Stomach (tissue), 9 donors: ENCODE data around the gene TMEM109. TPM values are rescaled to one million over a fixed set of nuclear protein-coding genes. Genes with fewer than 3 reads are reported as not detected.
"Not testable (repeated sequence)": the region's sequence is repeated elsewhere in the genome, so short reads cannot be mapped to it uniquely, and the experiment has no call there.

ENCODE experiments used
- DNase-seq, 2 donors: peaks; one replicate each; pipeline versions ENCODE4 v3.0.0 to v3.0.0-alpha.2; 2013 to 2019
- H3K27ac ChIP-seq, 5 donors: fragments of 200-600 bp in 4 of 5; sonication (generic) in 4 of 5; one replicate each; pipeline ENCODE4 v1.5.1; 2013 to 2019; ENCODE audit warnings: mild to moderate bottlenecking in 1 of 5, moderate library complexity in 1 of 5
- H3K27me3 ChIP-seq, 3 donors: fragments of 200-600 bp; sonication (generic); one replicate each; pipeline ENCODE4 v1.5.1; 2017 to 2019; ENCODE audit warnings: mixed run types in 1 of 3
- H3K36me3 ChIP-seq, 4 donors: fragments of 200-600 bp; sonication (generic); 1 replicate in 3 of 4; 2 replicates in 1 of 4; pipeline ENCODE4 v1.5.1; 2016 to 2019
- H3K4me1 ChIP-seq, 4 donors: fragments of 200-600 bp; sonication (generic); one replicate each; pipeline ENCODE4 v1.5.1; 2016 to 2019
- H3K4me3 ChIP-seq, 4 donors: fragments of 200-600 bp; sonication (generic) in 3 of 4; one replicate each; pipeline ENCODE4 v1.5.1; 2016 to 2019; ENCODE audit warnings: mild to moderate bottlenecking in 1 of 4
- H3K9me3 ChIP-seq, 4 donors: fragments of 200-600 bp; sonication (generic); one replicate each; pipeline ENCODE4 v1.5.1; 2016 to 2019
- EP300 ChIP-seq: sonication (generic); formaldehyde crosslinking; IDR thresholded peaks from one replicate; pipeline ENCODE4 v1.6.1; 2017; ENCODE audit warnings: antibody characterized with exemption
- POLR2A ChIP-seq, 4 donors: fragments of 450-650 bp; IDR thresholded peaks; one replicate each; pipeline ENCODE4 v1.6.1; 2016; ENCODE audit warnings: antibody characterized with exemption in 4 of 4, control low read depth in 2 of 4, mild to moderate bottlenecking in 1 of 4, moderate library complexity in 1 of 4
- POLR2AphosphoS5 ChIP-seq, 3 donors: sonication (generic); formaldehyde crosslinking; IDR thresholded peaks; one replicate each; pipeline ENCODE4 v1.6.1; 2016; ENCODE audit warnings: antibody characterized with exemption in 3 of 3
- WGBS, 5 donors: extraction: QIAGEN DNeasy Blood & Tissue Kit in 3 of 5; methylation state at CpG; one replicate each; pipeline versions ENCODE4 v1.1.5 to v1.1.7; 2013 to 2018; 5-methylcytosine and 5-hydroxymethylcytosine counted together
- intact Hi-C: fragments of 100-400 bp; cut with DNase I; formaldehyde crosslinking; loops from one replicate; pipeline ENCODE4 v1.15.1; 2023; ENCODE audit warnings: low total_unique reads
- polyA plus RNA-seq, 3 donors: library from polyadenylated mRNA; stranded (reverse); fragments of 200-250 nt; gene quantifications; one replicate each; pipeline ENCODE4 v1.2.3, GENCODE V29; 2013
- total RNA-seq, 5 donors: library from RNA; depleted of rRNA; stranded (reverse); fragments of >200 nt; gene quantifications; one replicate each; pipeline versions ENCODE4 v1.1.0 to v1.2.3, GENCODE V29; 2014 to 2016
- TF ChIP-seq, protein P1 (sequence below), 7 experiments: fragments of 450-650 bp in 4 of 7; fragments of 200-600 bp in 3 of 7; sonication (generic) in 3 of 7; IDR thresholded peaks; one replicate each; pipeline ENCODE4 v1.5.1; 2016 to 2019; ENCODE audit warnings: antibody characterized with exemption in 7 of 7, control low read depth in 2 of 7, mild to moderate bottlenecking in 1 of 7
- donor health status: healthy with polysubstance abuse.
- donor health status: Bipolar disorder and iron deficiency.
- donor health status: healthy.

TMEM109 gene
- total and polyA plus RNA-seq, 8 donors = 27.4 to 122 (median 65.4) TPM

DNA sequence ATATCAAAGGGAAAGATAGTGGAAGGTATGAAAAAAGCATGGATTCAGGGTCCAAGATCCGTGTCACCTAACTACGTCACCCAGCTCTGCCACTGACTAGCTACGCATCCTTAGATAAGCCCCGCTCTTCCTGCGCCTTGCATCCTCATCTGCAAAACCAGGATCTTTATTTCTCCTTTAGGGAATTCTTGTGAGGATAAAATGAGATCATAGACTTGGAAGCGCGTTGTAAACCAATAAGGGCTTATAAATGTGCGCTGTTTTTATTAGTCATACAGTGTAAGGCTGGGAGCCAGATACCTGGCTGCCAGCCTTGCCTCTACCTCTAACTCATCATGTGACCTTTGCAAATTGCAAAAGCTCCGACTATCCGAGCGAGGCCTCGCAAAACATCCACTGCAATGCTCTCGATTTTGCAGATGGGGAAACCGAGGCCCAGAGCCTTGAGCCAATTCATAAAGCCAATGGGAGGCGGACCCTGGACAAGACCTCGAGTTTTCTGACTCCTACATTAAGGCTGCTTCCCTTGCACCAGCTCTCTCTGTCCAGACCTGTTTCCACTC, 8.3 kb upstream of the TMEM109 start:
- TF ChIP-seq POLR2AphosphoS5 (IDR thresholded peaks at IDR 0.05) (no peak), EP300 (no peak), POLR2A (IDR thresholded peaks at IDR 0.05) (no peak)
- TF ChIP-seq, protein P1, sequence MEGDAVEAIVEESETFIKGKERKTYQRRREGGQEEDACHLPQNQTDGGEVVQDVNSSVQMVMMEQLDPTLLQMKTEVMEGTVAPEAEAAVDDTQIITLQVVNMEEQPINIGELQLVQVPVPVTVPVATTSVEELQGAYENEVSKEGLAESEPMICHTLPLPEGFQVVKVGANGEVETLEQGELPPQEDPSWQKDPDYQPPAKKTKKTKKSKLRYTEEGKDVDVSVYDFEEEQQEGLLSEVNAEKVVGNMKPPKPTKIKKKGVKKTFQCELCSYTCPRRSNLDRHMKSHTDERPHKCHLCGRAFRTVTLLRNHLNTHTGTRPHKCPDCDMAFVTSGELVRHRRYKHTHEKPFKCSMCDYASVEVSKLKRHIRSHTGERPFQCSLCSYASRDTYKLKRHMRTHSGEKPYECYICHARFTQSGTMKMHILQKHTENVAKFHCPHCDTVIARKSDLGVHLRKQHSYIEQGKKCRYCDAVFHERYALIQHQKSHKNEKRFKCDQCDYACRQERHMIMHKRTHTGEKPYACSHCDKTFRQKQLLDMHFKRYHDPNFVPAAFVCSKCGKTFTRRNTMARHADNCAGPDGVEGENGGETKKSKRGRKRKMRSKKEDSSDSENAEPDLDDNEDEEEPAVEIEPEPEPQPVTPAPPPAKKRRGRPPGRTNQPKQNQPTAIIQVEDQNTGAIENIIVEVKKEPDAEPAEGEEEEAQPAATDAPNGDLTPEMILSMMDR (IDR thresholded peaks at IDR 0.05) = no peak
- H3K4me3 ChIP-seq = peak overlapping the region; percentile 66 to 98 (median 83)
- peaks cover 31 to 33% (median 32%) of the 10 kb centered on the region in 4 donors for H3K36me3 ChIP-seq
- H3K9me3 ChIP-seq = no peaks in the 10 kb centered on the region
- H3K27me3 ChIP-seq = no peaks in the 10 kb centered on the region
- intact Hi-C loops = no loop called here
- 2 to 4% (median 3%) methylated on average over 16 of the region's 16 CpGs for whole genome bisulfite sequencing, 5 donors
- DNase-seq = peak in 1 of 2 donors; percentile 51
- peaks cover 19 to 37% (median 34%) of the 10 kb centered on the region in 4 donors for H3K4me1 ChIP-seq
- peak overlapping the region; percentile 93 to 96 (median 94) for H3K27ac ChIP-seq

DNA sequence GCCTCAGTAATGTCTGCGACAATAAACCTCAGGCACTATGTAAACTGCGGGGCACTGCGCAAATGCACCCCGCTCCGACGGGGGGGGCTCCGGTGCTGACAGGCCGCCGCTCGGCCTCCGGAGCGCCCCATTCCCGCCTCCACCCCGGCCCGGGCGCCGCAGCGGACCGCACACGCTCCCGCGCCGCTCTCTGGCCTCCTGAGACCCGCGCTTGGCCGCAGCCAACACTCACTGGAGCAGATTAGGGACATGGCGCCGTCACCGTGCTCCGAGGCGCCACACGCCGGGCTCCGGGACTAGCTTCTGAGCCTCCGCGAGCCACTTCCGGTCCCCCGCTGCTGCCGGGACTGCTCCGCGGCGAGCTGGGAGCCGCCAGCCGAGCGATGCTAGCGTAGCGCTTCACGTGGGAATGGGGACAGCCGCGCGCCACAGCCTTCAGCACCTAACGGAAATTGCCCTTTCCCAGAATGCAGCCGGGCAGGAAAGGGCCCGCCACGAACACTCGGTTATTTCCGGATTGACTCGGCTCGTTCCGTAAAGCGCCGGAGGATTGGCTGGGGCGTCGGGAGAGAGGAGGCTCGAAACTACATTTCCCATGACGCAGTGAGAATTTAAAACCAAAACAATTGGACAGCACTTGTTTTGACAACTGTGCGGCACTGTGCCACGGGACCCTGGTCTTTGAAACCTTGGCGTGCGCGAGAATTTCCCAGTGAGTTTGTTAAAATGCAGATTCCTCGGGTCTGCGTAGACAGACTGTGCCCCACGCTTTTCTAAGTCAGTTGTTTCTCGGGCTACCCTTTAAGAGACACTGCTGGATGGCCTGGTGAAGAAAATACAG, 7.6 kb upstream of the TMEM109 start, which contains the start of gene PRPF19:
Gene PRPF19 (minus strand): TSS at position 454 of the 841 bp plus-strand sequence. CDS start 203 bp downstream, at position 251.
- intact Hi-C loops = no loop called here

DNA sequence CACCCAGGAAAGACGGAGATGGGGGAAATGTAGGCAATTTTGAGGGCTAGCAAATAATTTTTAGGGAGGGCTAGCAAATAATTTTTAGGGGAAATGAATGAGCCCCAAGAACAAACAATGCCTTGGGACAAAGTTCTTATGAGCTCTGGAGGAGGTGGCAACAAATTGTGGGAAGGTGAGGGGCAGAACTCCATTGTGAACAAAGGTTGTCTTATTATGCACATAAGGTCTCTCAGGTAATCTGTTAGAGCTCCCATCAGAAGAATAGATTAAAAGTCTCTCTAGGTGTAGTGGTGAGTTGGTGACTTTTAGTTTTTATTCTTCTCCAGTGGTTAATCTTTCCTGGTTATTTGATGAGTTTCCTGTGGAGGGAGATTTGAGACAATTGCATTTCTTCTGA, 5.2 kb upstream of the TMEM109 start:
- H3K4me1 ChIP-seq = peaks cover 30 to 43% (median 41%) of the 10 kb centered on the region in 4 donors
- no peak overlapping the region for H3K4me3 ChIP-seq
- no peaks in the 10 kb centered on the region for H3K9me3 ChIP-seq
- peaks cover 0 to under 1% (median under 1%) of the 10 kb centered on the region in 4 donors for H3K36me3 ChIP-seq
- TF ChIP-seq EP300 (no peak), POLR2AphosphoS5 (IDR thresholded peaks at IDR 0.05) (no peak), POLR2A (IDR thresholded peaks at IDR 0.05) (no peak)
- TF ChIP-seq, protein P1 (IDR thresholded peaks at IDR 0.05) = no peak
- H3K27me3 ChIP-seq = no peaks in the 10 kb centered on the region
- WGBS, 5 donors = 0 to 55% (median 39%) methylated on average over 1 of the region's 1 CpG
- H3K27ac ChIP-seq = no peak overlapping the region
- intact Hi-C loops = no loop called here
- no peak for DNase-seq

More for the DNA sequence above, 7.6 kb upstream of the TMEM109 start, which contains the start of gene PRPF19:
- 0 to 1% (median 0%) methylated on average over 36 to 75 of the region's 75 CpGs for WGBS, 5 donors
- peak within 1 kb of the TSS; percentile 66 to 98 (median 83) for H3K4me3 ChIP-seq
- H3K27ac ChIP-seq = peak within 1 kb of the TSS; percentile 93 to 96 (median 94)
- DNase-seq = peak; percentile 98 to 99
- TF ChIP-seq EP300 = no peak
- peak; percentile 82 to 95 (median 86) for TF ChIP-seq POLR2AphosphoS5 (IDR thresholded peaks at IDR 0.05)
- TF ChIP-seq, protein P1 (IDR thresholded peaks at IDR 0.05) = no peak
- peak in 1 of 4 donors; percentile 25 for TF ChIP-seq POLR2A (IDR thresholded peaks at IDR 0.05)
- peaks cover 19 to 37% (median 34%) of the 10 kb centered on the region in 4 donors for H3K4me1 ChIP-seq
- no peaks in the 10 kb centered on the region for H3K9me3 ChIP-seq
- peaks cover 24 to 25% (median 25%) of the 10 kb centered on the region in 4 donors for H3K36me3 ChIP-seq
- H3K27me3 ChIP-seq = no peaks in the 10 kb centered on the region

DNA sequence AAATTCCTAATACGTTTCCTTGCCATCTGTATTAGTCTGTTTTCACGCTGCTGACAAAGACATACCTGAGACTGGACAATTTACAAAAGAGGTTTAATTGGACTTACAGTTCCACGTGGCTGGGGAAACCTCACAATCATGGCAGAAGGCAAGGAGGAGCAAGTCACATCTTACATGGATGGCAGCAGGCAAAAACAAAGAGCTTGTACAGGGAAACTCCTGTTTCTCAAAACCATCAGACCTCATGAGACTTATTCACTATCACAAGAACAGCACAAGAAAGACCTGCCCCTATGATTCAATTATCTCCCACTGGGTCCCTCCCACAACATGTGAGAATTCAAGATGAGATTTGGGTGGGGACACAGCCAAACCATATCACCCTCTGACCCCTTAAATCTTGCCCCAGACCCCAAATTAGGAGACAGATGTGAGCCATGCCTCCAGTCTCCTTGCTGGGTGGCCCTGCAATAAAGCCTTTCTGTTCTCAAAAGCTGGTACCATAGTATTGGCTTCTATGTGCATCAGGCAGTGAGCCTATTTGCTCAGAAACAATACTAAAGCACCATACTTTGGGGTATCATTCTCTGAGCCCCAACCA, 4.2 kb upstream of the TMEM109 start:
- peaks cover 20 to 40% (median 38%) of the 10 kb centered on the region in 4 donors for H3K4me1 ChIP-seq
- H3K9me3 ChIP-seq, intact Hi-C loops, H3K27ac ChIP-seq, H3K36me3 ChIP-seq, H3K4me3 ChIP-seq, H3K27me3 ChIP-seq: not testable (repeated sequence)
- WGBS, 5 donors = 62 to 70% (median 66%) methylated on average over 3 of the region's 3 CpGs
- peak in 1 of 2 donors; percentile 5 for DNase-seq
